Stimulated activated CD8-positive, alpha-beta memory T cell treated with anti-CD3 and anti-CD28 coated beads, Interleukin-4, amount 100 ng/mL, for 1 hour (primary cell): ENCODE data around the gene USP36.

Experiments used
- DNase-seq, 2 donors: peaks; one replicate each; pipeline ENCODE4 v3.0.0-alpha.2; 2020; ENCODE audit warnings: low read depth in 2 of 2, low spot score in 1 of 2

The USP36 gene

DNA sequence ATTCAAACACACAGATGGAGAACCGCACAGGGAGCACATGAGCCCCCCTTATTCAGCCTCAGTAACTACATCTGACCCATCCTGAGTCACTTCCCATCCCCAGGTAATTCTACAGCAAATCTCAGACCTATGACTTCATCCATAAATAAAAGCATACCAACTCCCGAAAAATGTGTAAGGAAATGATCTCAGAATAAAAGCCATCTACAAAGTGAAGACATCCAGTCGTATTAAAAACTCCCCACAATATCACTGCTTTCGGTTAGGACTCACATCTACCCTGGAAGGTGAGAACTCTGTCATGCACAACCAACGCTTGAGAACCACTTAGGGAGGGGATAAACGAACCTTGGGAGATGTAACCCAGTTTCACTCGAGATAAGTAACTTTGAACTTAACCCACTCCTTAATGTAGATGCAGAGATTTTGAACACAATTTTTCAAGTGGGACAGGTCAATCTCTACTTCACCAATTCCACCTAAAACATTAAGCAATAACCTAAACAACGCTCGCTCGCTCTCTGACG lies 1.3 kb downstream of the USP36 start:
- DNase-seq = no peak

DNA sequence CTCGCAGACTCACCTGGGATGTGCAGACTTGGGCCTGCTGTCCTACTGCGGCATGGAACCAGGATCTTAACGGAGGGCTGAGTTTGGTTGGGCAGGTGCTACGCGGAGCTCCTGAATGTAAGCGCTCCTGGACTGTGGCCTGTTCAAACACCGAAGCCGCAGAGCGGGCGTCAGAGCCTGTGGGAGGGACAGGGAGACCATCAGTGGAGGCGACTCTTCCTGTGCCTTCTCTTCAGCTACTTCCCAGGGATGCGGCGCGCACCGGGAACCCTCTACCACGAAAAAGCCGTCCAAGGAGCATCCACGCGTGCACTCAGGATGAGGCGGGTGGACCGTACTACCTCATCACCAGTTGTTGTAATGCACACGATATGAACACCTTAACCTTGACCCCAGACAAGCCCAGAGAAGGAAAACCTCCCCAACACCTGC lies 2.0 kb downstream of the USP36 start:
- DNase-seq = no peak

GRCh38 chr17:78836420-78837021 lies 4.1 kb downstream of the USP36 start:
- DNase-seq = no peak

- DNase-seq = no peak
These were observed 6.0 kb downstream of the USP36 start for GRCh38 chr17:78834571-78834970.

DNA sequence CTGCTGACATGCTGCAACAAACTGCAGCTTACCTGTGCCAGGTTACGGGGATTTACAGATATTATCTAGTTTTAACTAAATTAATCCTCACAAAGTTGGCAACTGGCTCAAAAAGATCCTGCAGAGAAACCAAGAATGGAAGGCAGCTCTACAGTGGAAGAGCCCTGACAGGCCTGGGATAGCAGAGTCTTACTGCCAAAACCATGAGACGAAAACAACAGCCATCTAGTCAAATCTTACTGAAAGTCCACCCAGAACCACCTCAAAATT lies 8.1 kb downstream of the USP36 start:
- DNase-seq = no peak

- no peak for DNase-seq
These were observed 8.7 kb downstream of the USP36 start for GRCh38 chr17:78831688-78832540.

DNA sequence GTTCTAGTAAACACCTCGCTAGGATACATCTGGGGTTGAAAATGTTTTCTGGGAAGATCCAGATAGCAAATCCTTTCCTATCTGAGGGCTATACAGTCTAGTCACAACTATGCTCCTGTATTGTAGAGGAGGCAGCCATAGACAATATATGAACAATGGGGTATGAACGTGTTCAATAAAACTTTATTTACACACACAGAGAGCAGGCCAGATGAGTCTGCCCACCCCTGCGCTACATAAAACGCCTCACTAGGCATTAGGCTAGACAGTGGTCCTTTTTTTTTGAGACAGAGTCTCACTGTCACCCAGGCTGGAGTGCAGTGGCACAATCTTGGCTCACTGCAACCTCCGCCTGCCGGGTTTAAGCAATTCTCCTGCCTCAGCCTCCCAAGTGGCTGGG lies 11.1 kb downstream of the USP36 start:
- no peak for DNase-seq

- DNase-seq = no peak
These were observed 12.0 kb downstream of the USP36 start for GRCh38 chr17:78828470-78829185.

- no peak for DNase-seq
These were observed 13.6 kb downstream of the USP36 start for GRCh38 chr17:78826836-78827509.

- DNase-seq = no peak
These were observed 14.2 kb downstream of the USP36 start for GRCh38 chr17:78826421-78826820.

- DNase-seq = no peak
These were observed 14.9 kb downstream of the USP36 start for GRCh38 chr17:78825696-78826095.

DNA sequence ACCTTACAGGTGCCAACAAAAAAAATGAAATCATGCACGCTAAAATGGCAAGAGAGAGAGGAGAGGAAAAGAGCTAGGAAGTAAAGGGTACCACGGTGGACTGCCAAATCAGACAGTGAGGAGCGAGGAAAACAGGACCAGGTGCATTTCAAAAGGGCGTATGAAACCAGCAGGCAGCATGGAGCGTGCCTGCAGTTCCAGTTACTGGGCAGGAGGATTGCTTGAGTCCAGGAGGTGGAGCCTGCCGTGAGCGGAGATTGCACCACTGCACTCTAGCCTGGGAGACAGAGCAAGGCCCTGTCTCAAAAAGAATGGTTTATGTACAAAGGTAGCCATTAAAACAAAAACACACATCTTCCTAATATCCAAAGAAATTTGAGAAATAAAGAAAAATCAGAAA lies 16.4 kb downstream of the USP36 start:
- no peak for DNase-seq

DNA sequence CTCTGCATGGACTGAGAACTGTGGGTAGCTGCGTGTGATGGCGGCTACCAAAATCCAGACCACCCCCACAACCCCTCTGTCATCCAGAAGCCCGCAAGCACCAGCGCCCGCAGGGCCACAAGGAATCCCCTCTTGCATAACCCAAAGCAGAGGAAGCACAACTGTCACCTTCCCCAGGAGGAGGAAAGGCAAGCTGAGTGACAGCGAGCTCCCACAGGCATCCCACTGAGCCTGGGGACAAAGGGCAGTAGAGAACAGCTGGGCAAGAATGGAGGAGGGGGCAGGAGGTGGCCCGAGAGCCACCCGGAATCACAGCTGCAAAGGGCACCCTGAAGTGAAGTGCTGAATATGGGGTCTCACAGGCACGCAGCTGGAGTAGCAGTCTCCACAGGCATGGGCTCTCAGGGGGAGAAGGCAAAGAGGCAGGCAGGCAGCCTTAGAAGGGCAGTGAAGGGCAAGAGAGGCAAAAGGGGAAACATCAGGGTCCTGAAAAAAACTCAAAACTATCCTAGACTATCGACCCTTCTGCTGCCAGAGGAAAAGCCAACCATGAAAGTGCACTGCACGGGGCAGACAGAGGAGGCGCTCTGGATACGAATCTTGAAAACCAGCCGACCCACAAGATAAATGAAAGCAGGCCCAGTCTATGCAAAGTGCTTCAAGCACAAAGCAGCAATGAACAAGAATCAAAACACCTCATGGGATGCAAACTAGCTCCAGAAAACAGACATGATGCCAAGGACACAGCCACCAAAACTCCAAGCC lies 17.1 kb downstream of the USP36 start:
- DNase-seq = no peak

- no peak for DNase-seq
These were observed 18.1 kb downstream of the USP36 start for GRCh38 chr17:78822552-78822951.

GRCh38 chr17:78821961-78822360 lies 18.7 kb downstream of the USP36 start:
- no peak for DNase-seq

DNA sequence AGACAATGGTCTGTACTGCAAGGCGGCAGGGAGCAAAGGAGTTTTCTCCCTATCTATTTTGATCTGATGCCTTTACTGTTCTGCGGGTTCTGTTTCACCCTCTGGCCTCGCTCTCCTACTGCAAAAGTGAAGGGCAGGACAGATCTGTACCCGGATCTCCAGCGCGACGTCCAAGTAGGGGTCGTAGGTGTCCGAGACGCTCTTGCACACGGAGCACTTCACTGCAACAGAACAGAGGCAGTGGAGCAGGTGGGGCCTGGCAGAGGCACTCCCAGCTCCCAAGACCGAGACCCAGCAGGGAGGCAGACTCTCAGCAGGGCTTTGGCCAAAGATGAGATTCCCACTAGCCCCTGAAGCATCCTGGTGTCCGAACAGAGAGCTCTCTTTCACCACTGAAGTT lies 19.8 kb downstream of the USP36 start:
- no peak for DNase-seq

DNA sequence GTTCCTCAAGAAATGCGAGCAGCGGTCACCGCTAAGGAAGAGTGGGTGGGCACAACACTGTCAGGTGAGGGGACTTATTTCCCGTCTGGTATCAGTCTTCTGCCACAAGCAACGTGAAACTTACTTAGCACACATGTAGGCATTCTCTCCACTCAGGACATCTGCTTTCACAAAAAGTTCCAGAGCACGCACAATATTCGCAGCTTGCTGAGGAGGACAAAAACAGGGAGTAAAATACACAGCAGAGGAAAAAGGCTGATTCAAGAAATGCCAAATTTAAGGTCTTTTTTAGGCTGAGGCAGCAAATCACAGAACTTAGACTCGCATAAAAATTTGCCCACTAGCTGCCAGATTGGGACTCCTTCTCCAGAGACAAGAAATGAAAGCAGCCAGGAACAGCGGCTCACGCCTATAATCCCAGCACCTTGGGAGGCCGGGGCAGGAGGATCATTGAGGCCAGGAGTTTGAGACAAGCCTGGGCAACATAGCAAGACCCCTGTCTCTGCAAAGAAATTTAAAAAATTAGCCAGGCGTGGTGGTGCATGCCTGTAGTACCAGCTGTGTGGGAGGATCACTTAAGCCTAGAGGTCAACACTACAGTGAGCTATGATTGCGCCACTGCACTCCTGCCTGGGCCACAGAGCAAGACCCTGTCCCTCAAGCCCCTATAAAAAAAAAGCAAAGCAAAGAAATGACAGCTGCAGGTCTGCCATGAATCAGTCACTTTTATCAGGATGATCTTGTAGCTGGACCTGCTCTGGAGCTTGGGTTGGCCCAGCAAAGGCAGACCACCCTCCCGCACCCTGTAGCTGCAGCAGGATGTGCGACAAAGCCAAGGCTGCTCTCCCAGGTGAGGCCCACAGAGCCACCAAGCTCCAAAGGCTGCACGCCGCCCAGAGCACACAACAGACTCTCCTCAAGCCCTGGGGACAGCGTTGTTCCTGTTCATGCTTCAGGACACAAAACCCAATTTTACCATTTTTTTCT lies 20.5 kb downstream of the USP36 start:
- DNase-seq = no peak

GRCh38 chr17:78819402-78819801 lies 21.2 kb downstream of the USP36 start:
- DNase-seq = no peak

- DNase-seq = no peak
These were observed 21.7 kb downstream of the USP36 start for GRCh38 chr17:78818932-78819331.
